Lower leg skin (tissue), 4 donors: Measurements from ENCODE around the gene RASA1. TPM values are rescaled to one million over a fixed set of nuclear protein-coding genes. Genes with fewer than 3 reads are reported as not detected.

Source experiments
- DNase-seq, 2 donors: peaks; one replicate each; pipeline ENCODE4 v3.0.0-alpha.2; 2019; ENCODE audit warnings: low spot score in 2 of 2
- H3K4me3 ChIP-seq: fragments of 200-600 bp; sonication (generic); 2 replicates; pipeline ENCODE4 v1.5.1; 2017; ENCODE audit warnings: mild to moderate bottlenecking, low read depth; ENCODE audit not compliant: poor library complexity, severe bottlenecking
- POLR2A ChIP-seq, 2 donors: fragments of 450-650 bp; IDR thresholded peaks; one replicate each; pipeline ENCODE4 v1.6.1; 2016 to 2017; ENCODE audit warnings: antibody characterized with exemption in 2 of 2, mild to moderate bottlenecking in 1 of 2, moderate library complexity in 1 of 2
- WGBS, 2 donors: methylation state at CpG; one replicate each; pipeline ENCODE4 v1.1.5; 2018; 5-methylcytosine and 5-hydroxymethylcytosine counted together
- intact Hi-C: fragments of 100-400 bp; cut with DNase I; formaldehyde crosslinking; loops from one replicate; pipeline ENCODE4 v1.15.0; 2023; ENCODE audit warnings: low total_unique reads
- total RNA-seq, 4 donors: library from RNA; depleted of rRNA; stranded (reverse); fragments of >200 nt; gene quantifications; one replicate each; pipeline ENCODE4 v1.1.0, GENCODE V29; 2016
- TF ChIP-seq, protein P1 (sequence below), 3 donors: fragments of 450-650 bp; IDR thresholded peaks; one replicate each; pipeline ENCODE4 v1.5.1; 2016; ENCODE audit warnings: antibody characterized with exemption in 3 of 3, mild to moderate bottlenecking in 3 of 3, moderate library complexity in 2 of 3

The RASA1 gene
- total RNA-seq, 4 donors from 2014 or later: 25.8 to 29.7 (median 28.1) TPM

DNA sequence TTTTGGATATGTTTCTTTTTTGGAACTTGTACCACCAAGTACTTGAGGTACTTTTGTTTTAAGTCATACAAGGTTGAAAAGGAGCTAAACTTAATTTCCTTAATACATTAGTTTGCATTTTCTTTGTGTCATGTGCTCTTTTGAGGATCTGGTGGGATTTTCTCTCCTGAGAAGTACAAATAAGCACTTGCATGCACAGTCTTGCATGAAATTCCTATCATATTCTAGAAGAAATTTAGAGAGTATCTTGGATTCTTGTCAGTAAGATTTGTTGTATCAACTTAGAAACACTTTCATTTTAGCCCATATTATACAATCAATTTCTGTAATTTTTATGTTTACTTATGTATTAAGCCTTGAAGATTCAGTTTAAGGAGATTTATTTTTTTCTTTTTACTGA is 80.2 kb downstream of the RASA1 start:
- DNase-seq: no peak
- no peak for TF ChIP-seq POLR2A (IDR thresholded peaks at IDR 0.05)
- TF ChIP-seq, protein P1, sequence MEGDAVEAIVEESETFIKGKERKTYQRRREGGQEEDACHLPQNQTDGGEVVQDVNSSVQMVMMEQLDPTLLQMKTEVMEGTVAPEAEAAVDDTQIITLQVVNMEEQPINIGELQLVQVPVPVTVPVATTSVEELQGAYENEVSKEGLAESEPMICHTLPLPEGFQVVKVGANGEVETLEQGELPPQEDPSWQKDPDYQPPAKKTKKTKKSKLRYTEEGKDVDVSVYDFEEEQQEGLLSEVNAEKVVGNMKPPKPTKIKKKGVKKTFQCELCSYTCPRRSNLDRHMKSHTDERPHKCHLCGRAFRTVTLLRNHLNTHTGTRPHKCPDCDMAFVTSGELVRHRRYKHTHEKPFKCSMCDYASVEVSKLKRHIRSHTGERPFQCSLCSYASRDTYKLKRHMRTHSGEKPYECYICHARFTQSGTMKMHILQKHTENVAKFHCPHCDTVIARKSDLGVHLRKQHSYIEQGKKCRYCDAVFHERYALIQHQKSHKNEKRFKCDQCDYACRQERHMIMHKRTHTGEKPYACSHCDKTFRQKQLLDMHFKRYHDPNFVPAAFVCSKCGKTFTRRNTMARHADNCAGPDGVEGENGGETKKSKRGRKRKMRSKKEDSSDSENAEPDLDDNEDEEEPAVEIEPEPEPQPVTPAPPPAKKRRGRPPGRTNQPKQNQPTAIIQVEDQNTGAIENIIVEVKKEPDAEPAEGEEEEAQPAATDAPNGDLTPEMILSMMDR (IDR thresholded peaks at IDR 0.05): no peak
- no peak overlapping the region for H3K4me3 ChIP-seq
- intact Hi-C loops: no loop called here

- no peak for DNase-seq
- intact Hi-C loops: no loop called here
- H3K4me3 ChIP-seq: no peak overlapping the region
- whole genome bisulfite sequencing, 2 donors: 96 to 100% methylated on average over 1 of the region's 1 CpG
- TF ChIP-seq, protein P1 (IDR thresholded peaks at IDR 0.05): no peak
- no peak for TF ChIP-seq POLR2A (IDR thresholded peaks at IDR 0.05)
Observed at GRCh38 chr5:87354496-87354895, 86.8 kb downstream of the RASA1 start.

DNA sequence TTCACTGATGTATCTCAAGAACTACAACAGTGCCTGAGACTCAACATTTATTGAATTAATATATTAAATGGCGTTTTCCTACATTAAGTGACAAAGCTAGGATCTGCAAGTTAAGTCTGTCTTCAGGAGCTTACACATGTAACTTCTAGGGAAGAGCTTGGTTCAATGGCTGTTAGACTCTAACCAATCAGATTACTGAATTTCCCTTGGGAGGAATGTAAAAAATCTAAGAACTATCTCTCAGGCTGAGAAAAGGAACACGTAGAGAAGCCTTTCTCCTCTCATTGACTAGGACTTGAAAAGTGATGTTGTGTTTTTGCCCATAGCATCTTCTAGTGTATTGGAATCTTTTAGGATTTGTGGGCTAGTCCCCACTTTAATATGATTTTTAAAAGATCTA is 91.4 kb downstream of the RASA1 start:
- no peak overlapping the region for H3K4me3 ChIP-seq
- intact Hi-C loops: no loop called here
- WGBS, 2 donors: 93 to 97% methylated on average over 2 of the region's 2 CpGs
- no peak for DNase-seq
- TF ChIP-seq, protein P1 (IDR thresholded peaks at IDR 0.05): no peak
- TF ChIP-seq POLR2A (IDR thresholded peaks at IDR 0.05): no peak

GRCh38 chr5:87360132-87360531 is 92.4 kb downstream of the RASA1 start:
- TF ChIP-seq POLR2A (IDR thresholded peaks at IDR 0.05): no peak
- TF ChIP-seq, protein P1 (IDR thresholded peaks at IDR 0.05): no peak
- WGBS, 2 donors: 97 to 98% methylated on average over 11 of the region's 11 CpGs
- no peak overlapping the region for H3K4me3 ChIP-seq
- DNase-seq: no peak
- intact Hi-C loops: no loop called here

GRCh38 chr5:87361031-87361445 is 93.4 kb downstream of the RASA1 start:
- intact Hi-C loops: no loop called here
- no peak overlapping the region for H3K4me3 ChIP-seq
- TF ChIP-seq POLR2A (IDR thresholded peaks at IDR 0.05): no peak
- TF ChIP-seq, protein P1 (IDR thresholded peaks at IDR 0.05): no peak
- DNase-seq: no peak
- 78 to 86% methylated on average over 2 of the region's 2 CpGs for WGBS, 2 donors

- no peak for DNase-seq
- TF ChIP-seq, protein P1 (IDR thresholded peaks at IDR 0.05): no peak
- no peak for TF ChIP-seq POLR2A (IDR thresholded peaks at IDR 0.05)
- H3K4me3 ChIP-seq: no peak overlapping the region
- WGBS, 2 donors: 88 to 100% methylated on average over 1 of the region's 1 CpG
- intact Hi-C loops: no loop called here
Observed at GRCh38 chr5:87361536-87362213, 94.0 kb downstream of the RASA1 start.
